RWPE1 (cell line): ENCODE measurements around the gene AHDC1.

Source experiments
- CTCF ChIA-PET: fragments of 350-600 bp; sonication (Branson Sonifier 250); formaldehyde crosslinking; extraction: SDS; loops from one replicate; lab custom pipeline; 2021; lab: Yijun Ruan, JAX
- POLR2A ChIA-PET: fragments of 400-600 bp; formaldehyde crosslinking; extraction: SDS; loops from one replicate; lab custom pipeline; 2020; ENCODE audit warnings: antibody characterized with exemption; ENCODE audit not compliant: low non-redundant PET; lab: Yijun Ruan, JAX
- DNase-seq: peaks from one replicate; pipeline ENCODE4 v3.0.0; 2012; ENCODE audit warnings: low spot score
- H3K27ac ChIP-seq: fragments of 450-650 bp; 2 replicates; pipeline ENCODE4 v1.5.1; 2017
- CTCF ChIP-seq: fragments of 450-650 bp; conservative IDR thresholded peaks from 2 replicates; pipeline ENCODE4 v1.5.1; 2017; ENCODE audit warnings: low read depth, mild to moderate bottlenecking

The AHDC1 gene

DNA sequence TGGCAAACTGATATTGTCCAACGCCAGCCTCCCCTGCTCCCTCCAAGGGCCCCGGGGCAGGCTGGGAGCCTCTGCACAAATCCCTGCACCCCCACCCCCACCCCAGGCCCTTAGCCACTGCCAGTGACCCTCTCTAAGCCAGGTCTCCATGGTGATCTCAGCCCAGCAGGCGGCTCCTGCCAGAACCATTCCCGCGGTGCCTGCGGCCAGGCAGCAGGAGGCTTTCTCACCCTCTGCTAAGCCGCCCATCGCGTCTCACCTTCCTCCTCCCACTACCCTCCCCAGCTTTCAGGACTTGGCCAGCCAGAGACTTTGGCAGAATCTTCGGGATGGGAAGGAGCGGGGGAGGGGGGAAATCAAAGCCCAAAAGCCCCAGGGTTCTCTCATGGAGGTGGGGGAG lies 67.2 kb downstream of the AHDC1 start:
- DNase-seq = no peak
- CTCF ChIA-PET = interaction anchor here (0.6 kb wide), 1 partner anchor 55 kb away, joined by 3 read pairs; no protein-coding TSS in a partner anchor
- peak overlapping the region; percentile 99 for H3K27ac ChIP-seq
- POLR2A ChIA-PET = interaction anchor here (0.6 kb wide), 1 partner anchor 39 kb away, joined by 7 read pairs; no protein-coding TSS in a partner anchor
- TF ChIP-seq CTCF = no peak

- H3K27ac ChIP-seq = peak overlapping the region; percentile 99
- POLR2A ChIA-PET = no interaction called here
- no peak for DNase-seq
- no peak for TF ChIP-seq CTCF
- CTCF ChIA-PET = interaction anchor here (0.6 kb wide), 2 partner anchors 37 to 54 kb away, joined by 3 to 5 read pairs; no protein-coding TSS in a partner anchor
Measured at GRCh38 chr1:27536010-27536757, 67.8 kb downstream of the AHDC1 start.

- POLR2A ChIA-PET = no interaction called here
- peak overlapping the region; percentile 99 for H3K27ac ChIP-seq
- no peak for TF ChIP-seq CTCF
- DNase-seq = no peak
- CTCF ChIA-PET = interaction anchor here (0.6 to 1.4 kb wide), 2 partner anchors 22 to 37 kb away, joined by 3 to 5 read pairs; no protein-coding TSS in a partner anchor
Measured at GRCh38 chr1:27535386-27535785, 68.6 kb downstream of the AHDC1 start.

DNA sequence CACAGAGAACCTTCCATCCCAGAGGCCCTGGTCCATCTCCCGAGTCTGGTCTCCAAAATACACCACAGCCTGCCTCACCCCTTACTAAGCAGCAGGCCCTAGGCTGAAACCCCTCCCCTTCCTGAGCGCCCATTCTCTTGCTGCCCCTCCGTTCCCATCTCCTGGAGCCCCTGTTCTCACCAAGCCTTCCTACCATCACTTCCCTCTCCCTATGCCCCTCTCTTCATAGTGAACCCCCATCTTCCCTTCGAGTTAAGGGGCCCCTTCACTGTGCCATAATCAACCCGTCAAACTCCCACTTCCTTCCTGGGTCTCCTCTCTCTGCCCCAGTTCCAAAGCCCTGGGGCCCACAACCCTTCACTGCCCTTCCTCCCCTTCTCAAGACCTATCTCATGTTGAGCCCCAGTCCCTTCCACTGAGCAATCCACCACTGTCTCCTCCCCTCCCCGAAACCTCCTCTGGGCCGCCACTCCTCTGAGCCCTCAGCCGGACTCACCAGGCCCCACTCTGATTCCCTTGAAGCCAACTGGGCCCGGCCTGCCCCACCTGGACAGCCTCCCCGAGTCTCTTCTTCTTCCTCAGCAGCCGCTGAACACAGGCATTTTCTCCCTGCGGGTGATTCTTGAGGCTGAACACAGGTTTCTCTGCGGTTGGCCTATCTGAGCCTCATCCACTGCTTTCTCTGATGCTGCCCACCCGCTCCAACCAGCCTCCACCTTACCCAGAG lies 71.8 kb downstream of the AHDC1 start:
- no peak for DNase-seq
- TF ChIP-seq CTCF = no peak
- CTCF ChIA-PET = interaction anchor here (0.7 to 2.0 kb wide), 2 partner anchors 22 to 25 kb away, joined by 4 to 10 read pairs; no protein-coding TSS in a partner anchor
- POLR2A ChIA-PET = no interaction called here
- peak overlapping the region; percentile 98 for H3K27ac ChIP-seq

DNA sequence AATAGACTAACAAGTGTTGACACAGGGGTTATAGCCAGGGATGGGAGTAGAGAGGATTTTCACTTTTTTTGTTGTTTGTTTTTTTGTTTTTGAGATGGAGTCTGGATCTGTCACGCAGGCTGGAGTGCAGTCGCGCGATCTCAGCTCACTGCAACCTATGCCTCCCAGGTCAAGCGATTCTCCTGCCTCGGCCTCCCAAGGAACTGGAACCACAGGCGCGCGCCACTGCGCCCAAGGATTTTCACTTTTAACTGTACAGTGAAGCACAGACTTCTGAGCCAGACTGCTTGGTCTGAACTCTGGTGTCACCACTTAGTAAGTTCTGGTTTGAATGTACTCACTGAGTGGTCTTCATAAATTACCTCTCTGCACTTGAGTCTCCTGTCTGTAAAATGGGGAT lies 73.8 kb downstream of the AHDC1 start:
- TF ChIP-seq CTCF = no peak
- peak overlapping the region; percentile 98 for H3K27ac ChIP-seq
- ChIA-PET CTCF (interaction anchor here (0.6 kb wide), 1 partner anchor 25 kb away, joined by 4 read pairs; no protein-coding TSS in a partner anchor), POLR2A (interaction anchor here (0.5 kb wide), 1 partner anchor 27 kb away, joined by 3 read pairs; no protein-coding TSS in a partner anchor)
- DNase-seq = no peak

GRCh38 chr1:27529704-27530018 lies 74.3 kb downstream of the AHDC1 start:
- TF ChIP-seq CTCF = no peak
- CTCF ChIA-PET = no interaction called here
- POLR2A ChIA-PET = no interaction called here
- peak overlapping the region; percentile 98 for H3K27ac ChIP-seq
- no peak for DNase-seq
